OCI-LY1 (cell line): ENCODE measurements around the gene LRRC3B.

Experiments
- H2AFZ ChIP-seq: fragments of 200-600 bp; sonication (generic), shearing (Covaris generic); 2 replicates; pipeline ENCODE4 v1.6.0; 2014; ENCODE audit warnings: antibody characterized with exemption, mild to moderate bottlenecking, low read length
- H3F3A ChIP-seq: fragments of 200-600 bp; sonication (generic), shearing (Covaris generic); 2 replicates; pipeline ENCODE4 v1.6.0; 2014; ENCODE audit warnings: mild to moderate bottlenecking, antibody characterized with exemption, low read length, moderate library complexity; ENCODE audit not compliant: insufficient read depth
- H3K27ac ChIP-seq: fragments of 200-600 bp; sonication (generic); 2 replicates; pipeline ENCODE4 v1.5.1; 2014; ENCODE audit warnings: low read length, mixed run types, mild to moderate bottlenecking, low read depth; ENCODE audit not compliant: poor library complexity, severe bottlenecking
- H3K27me3 ChIP-seq: fragments of 200-600 bp; sonication (generic); 2 replicates; pipeline ENCODE4 v1.6.0; 2014; ENCODE audit warnings: antibody characterized with exemption, mild to moderate bottlenecking, low read length, moderate library complexity; ENCODE audit not compliant: insufficient read depth
- H3K36me3 ChIP-seq: fragments of 200-600 bp; sonication (generic); 2 replicates; pipeline ENCODE4 v1.6.1; 2014; ENCODE audit warnings: mild to moderate bottlenecking, antibody characterized with exemption, low read length, moderate library complexity, mixed read lengths; ENCODE audit not compliant: insufficient read depth
- H3K4me1 ChIP-seq: fragments of 200-600 bp; sonication (generic); 2 replicates; pipeline ENCODE4 v1.5.1; 2014; ENCODE audit warnings: mild to moderate bottlenecking, low read length, moderate library complexity; ENCODE audit not compliant: insufficient read depth, severe bottlenecking
- H3K4me2 ChIP-seq: fragments of 200-600 bp; sonication (generic), shearing (Covaris generic); 2 replicates; pipeline ENCODE4 v1.6.1; 2014; ENCODE audit warnings: low read length
- H3K4me3 ChIP-seq: fragments of 200-600 bp; sonication (generic); 2 replicates; pipeline ENCODE4 v1.5.1; 2014; ENCODE audit warnings: low read length, low read depth, mild to moderate bottlenecking, mixed read lengths; ENCODE audit not compliant: poor library complexity, severe bottlenecking
- H3K79me2 ChIP-seq: fragments of 200-600 bp; shearing (Covaris generic); 2 replicates; pipeline ENCODE4 v1.6.1; 2016; ENCODE audit warnings: mixed run types, low read length, mixed read lengths; ENCODE audit not compliant: insufficient read depth
- H3K9ac ChIP-seq: fragments of 200-600 bp; sonication (generic), shearing (Covaris generic); 2 replicates; pipeline ENCODE4 v1.6.1; 2014; ENCODE audit warnings: mild to moderate bottlenecking, low read length, mixed read lengths
- H3K9me2 ChIP-seq: fragments of 200-600 bp; sonication (generic), shearing (Covaris generic); 2 replicates; pipeline ENCODE4 v1.6.1; 2014; ENCODE audit warnings: low read depth, mild to moderate bottlenecking, low read length, mixed read lengths
- H3K9me3 ChIP-seq: fragments of 200-600 bp; shearing (Covaris generic); 2 replicates; pipeline ENCODE4 v1.6.1; 2014; ENCODE audit warnings: low read length, mixed read lengths
- H4K20me1 ChIP-seq: fragments of 200-600 bp; sonication (generic), shearing (Covaris generic); 2 replicates; pipeline ENCODE4 v1.6.0; 2016; ENCODE audit warnings: mild to moderate bottlenecking, low read length; ENCODE audit not compliant: insufficient read depth
- EZH2 ChIP-seq: fragments of 200-600 bp; sonication (generic), shearing (Covaris generic); IDR thresholded peaks from 2 replicates; pipeline ENCODE4 v1.8.0; 2017; ENCODE audit warnings: borderline replicate concordance, mixed run types, mild to moderate bottlenecking, antibody characterized with exemption, low read length, moderate library complexity, mixed read lengths
- TF ChIP-seq, protein P1 (sequence below): fragments of 200-600 bp; sonication (generic), shearing (Covaris generic); IDR thresholded peaks from 2 replicates; pipeline ENCODE4 v1.5.1; 2017; ENCODE audit warnings: mild to moderate bottlenecking, antibody characterized with exemption, low read length, moderate library complexity, mixed read lengths

The LRRC3B gene

DNA sequence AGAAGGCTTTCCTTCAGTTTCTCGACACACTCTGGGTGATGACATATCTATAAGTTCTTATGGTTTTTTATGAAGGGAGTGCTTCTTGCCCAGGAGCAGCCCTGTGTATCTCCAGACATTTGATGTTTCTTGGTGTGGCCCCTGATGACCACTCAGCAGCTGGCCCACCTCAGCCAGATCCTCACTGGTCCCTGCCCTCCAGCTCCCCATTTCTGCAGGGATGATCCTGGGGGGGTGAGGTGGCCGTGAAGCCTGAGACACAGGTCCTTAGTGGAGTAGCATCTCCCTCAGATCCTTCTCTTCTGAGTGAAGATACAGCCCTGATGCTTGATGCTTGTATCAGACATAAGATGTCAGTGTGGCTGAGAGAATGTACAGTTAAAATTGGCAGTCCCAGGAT, 127.7 kb downstream of the LRRC3B start:
- Histone ChIP-seq H3K9me2 (no peaks in the 10 kb centered on the region), H3K9me3 (no peaks in the 10 kb centered on the region), H3K79me2 (no peaks in the 10 kb centered on the region), H3K27ac (no peak overlapping the region), H3K4me1 (no peaks in the 10 kb centered on the region), H2AFZ (no peak overlapping the region), H4K20me1 (no peaks in the 10 kb centered on the region), H3K27me3 (no peaks in the 10 kb centered on the region), H3K36me3 (no peaks in the 10 kb centered on the region), H3K9ac (no peak overlapping the region), H3F3A (no peaks in the 10 kb centered on the region), H3K4me3 (no peak overlapping the region), H3K4me2 (no peak overlapping the region)
- TF ChIP-seq, protein P1, sequence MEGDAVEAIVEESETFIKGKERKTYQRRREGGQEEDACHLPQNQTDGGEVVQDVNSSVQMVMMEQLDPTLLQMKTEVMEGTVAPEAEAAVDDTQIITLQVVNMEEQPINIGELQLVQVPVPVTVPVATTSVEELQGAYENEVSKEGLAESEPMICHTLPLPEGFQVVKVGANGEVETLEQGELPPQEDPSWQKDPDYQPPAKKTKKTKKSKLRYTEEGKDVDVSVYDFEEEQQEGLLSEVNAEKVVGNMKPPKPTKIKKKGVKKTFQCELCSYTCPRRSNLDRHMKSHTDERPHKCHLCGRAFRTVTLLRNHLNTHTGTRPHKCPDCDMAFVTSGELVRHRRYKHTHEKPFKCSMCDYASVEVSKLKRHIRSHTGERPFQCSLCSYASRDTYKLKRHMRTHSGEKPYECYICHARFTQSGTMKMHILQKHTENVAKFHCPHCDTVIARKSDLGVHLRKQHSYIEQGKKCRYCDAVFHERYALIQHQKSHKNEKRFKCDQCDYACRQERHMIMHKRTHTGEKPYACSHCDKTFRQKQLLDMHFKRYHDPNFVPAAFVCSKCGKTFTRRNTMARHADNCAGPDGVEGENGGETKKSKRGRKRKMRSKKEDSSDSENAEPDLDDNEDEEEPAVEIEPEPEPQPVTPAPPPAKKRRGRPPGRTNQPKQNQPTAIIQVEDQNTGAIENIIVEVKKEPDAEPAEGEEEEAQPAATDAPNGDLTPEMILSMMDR = no peak
- TF ChIP-seq EZH2 = no peak

DNA sequence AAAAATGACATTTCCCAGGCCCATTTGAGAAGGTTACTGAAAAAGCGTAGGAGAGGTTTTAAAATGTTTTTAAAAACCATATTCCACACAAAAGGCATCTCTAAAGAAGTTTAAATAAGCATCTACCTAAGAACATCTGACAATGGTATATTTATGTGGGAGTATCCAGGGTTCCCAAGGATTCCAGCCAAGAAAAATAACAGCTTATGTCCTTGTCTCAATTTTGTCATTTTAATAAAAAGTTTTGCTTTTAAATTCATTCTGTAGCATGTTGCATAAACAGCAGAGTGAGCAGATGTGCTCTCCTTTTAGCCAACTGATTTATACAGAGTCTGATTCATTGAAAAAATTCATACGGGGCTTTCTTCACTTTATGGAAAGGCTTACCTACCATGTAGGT, 129.9 kb downstream of the LRRC3B start:
- no peaks in the 10 kb centered on the region for H3F3A ChIP-seq
- no peak overlapping the region for H3K4me3 ChIP-seq
- H3K4me2 ChIP-seq = no peak overlapping the region
- no peaks in the 10 kb centered on the region for H3K36me3 ChIP-seq
- no peaks in the 10 kb centered on the region for H4K20me1 ChIP-seq
- H3K27me3 ChIP-seq = no peaks in the 10 kb centered on the region
- H3K79me2 ChIP-seq = no peaks in the 10 kb centered on the region
- H2AFZ ChIP-seq = no peak overlapping the region
- H3K9me2 ChIP-seq = no peaks in the 10 kb centered on the region
- H3K27ac ChIP-seq = no peak overlapping the region
- no peaks in the 10 kb centered on the region for H3K4me1 ChIP-seq
- H3K9me3 ChIP-seq = no peaks in the 10 kb centered on the region
- no peak for TF ChIP-seq EZH2
- TF ChIP-seq, protein P1 = no peak
- no peak overlapping the region for H3K9ac ChIP-seq

DNA sequence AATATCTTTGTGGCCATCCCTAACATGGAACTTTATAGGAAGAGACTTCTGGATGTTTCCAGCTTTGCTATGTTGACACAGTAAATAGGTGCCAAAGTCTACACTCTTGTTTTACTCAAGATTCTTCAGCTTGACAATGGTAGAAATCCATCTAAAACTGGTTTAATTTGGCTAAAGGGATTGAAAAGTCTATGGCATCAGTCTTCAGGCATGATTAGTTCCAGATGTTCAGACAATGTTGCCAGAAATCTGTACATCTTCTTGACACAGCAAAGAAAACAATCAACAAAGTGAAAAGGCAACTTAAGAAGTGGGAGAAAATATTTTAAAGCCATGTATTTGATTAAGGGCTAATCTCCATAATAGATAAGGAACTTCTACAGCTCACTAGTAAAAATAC, 130.5 kb downstream of the LRRC3B start:
- no peaks in the 10 kb centered on the region for H3K36me3 ChIP-seq
- H3K4me3 ChIP-seq = no peak overlapping the region
- no peaks in the 10 kb centered on the region for H4K20me1 ChIP-seq
- H3K4me1 ChIP-seq = no peaks in the 10 kb centered on the region
- H3F3A ChIP-seq = no peaks in the 10 kb centered on the region
- H3K9me3 ChIP-seq = no peaks in the 10 kb centered on the region
- no peak overlapping the region for H3K4me2 ChIP-seq
- TF ChIP-seq EZH2 = no peak
- TF ChIP-seq, protein P1 = no peak
- H3K9me2 ChIP-seq = no peaks in the 10 kb centered on the region
- no peak overlapping the region for H3K27ac ChIP-seq
- no peak overlapping the region for H3K9ac ChIP-seq
- no peak overlapping the region for H2AFZ ChIP-seq
- H3K27me3 ChIP-seq = no peaks in the 10 kb centered on the region
- H3K79me2 ChIP-seq = no peaks in the 10 kb centered on the region
